ENCODE data around the gene RAET1G.
"Not testable (repeated sequence)": the region's sequence is repeated elsewhere in the genome, so short reads cannot be mapped to it uniquely, and the experiment has no call there.

The RAET1G gene

DNA sequence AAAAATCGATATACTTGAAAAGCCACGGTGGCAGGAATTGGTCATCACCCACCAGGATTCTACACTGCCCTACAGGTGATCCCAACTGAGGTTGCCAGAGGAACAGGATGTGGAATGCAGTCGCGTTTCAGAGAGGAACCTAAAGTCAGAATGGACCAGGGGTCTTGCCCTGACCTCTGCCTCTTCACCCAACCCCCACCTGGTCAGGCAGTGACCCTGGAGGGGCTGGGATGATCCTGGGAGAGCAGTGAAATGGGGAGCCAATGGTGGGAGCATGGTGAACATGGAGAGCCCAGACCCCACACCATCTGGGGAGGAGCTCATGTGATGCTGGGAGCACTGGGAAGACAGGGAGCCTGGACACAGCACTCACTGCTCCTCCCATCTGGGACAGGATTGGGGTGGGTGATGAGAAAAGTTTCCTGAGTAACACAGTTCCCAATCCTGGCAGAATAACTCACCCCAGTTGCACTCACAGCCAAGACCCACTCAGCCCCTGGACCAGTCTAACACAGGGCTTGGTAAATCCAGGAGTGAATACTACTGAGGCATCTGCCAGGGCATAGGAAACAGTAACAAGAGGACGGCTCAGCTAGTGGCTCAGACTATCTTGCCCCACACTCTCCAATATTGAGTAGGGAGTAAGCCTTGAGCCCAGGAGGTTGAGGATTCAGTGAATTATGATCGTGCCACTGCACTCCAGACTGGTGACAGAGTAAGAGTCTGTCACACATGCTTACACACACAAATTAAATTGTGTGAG, 17.2 kb upstream of the RAET1G start:
- Histone ChIP-seq H3K9me3 (ENCODE audit: insufficient read depth, low read length) (no peaks in the 10 kb centered on the region), H3K4me1 (ENCODE audit: insufficient read depth, insufficient read length) (no peaks in the 10 kb centered on the region), H3K4me3 (ENCODE audit: insufficient read length, low read depth) (no peak overlapping the region), H3K27me3 (ENCODE audit: insufficient read depth, insufficient read length) (peaks cover 88% of the 10 kb centered on the region), H3K36me3 (ENCODE audit: insufficient read depth, insufficient read length, low read length) (no peaks in the 10 kb centered on the region), H3K9ac (ENCODE audit: insufficient read length, low read depth) (no peak overlapping the region)
- TF ChIP-seq SUZ12 (IDR thresholded peaks at IDR 0.05; ENCODE audit: extremely low read depth, insufficient read depth, insufficient read length) (no peak), YY1 (IDR thresholded peaks at IDR 0.05; ENCODE audit: insufficient read depth, insufficient read length) (no peak), ZNF274 (IDR thresholded peaks at IDR 0.05; ENCODE audit: low read depth, low read length) (no peak)
- no peak for DNase-seq (ENCODE audit: low read depth, low spot score)

GRCh38 chr6:149939356-149939648, 16.4 kb upstream of the RAET1G start:
- no peaks in the 10 kb centered on the region for H3K4me1 ChIP-seq (ENCODE audit: insufficient read depth, insufficient read length)
- H3K27me3 ChIP-seq (ENCODE audit: insufficient read depth, insufficient read length), result peaks cover 96% of the 10 kb centered on the region
- no peak overlapping the region for H3K4me3 ChIP-seq (ENCODE audit: insufficient read length, low read depth)
- no peaks in the 10 kb centered on the region for H3K36me3 ChIP-seq (ENCODE audit: insufficient read depth, insufficient read length, low read length)
- TF ChIP-seq ZNF274 (IDR thresholded peaks at IDR 0.05; ENCODE audit: low read depth, low read length), result no peak
- no peak for TF ChIP-seq YY1 (IDR thresholded peaks at IDR 0.05; ENCODE audit: insufficient read depth, insufficient read length)
- TF ChIP-seq SUZ12 (IDR thresholded peaks at IDR 0.05; ENCODE audit: extremely low read depth, insufficient read depth, insufficient read length), result no peak
- no peak overlapping the region for H3K9ac ChIP-seq (ENCODE audit: insufficient read length, low read depth)
- no peaks in the 10 kb centered on the region for H3K9me3 ChIP-seq (ENCODE audit: insufficient read depth, low read length)
- DNase-seq (ENCODE audit: low read depth, low spot score), result no peak

GRCh38 chr6:149938571-149939355, 15.8 kb upstream of the RAET1G start:
- DNase-seq (ENCODE audit: low read depth, low spot score), result no peak
- no peak for TF ChIP-seq ZNF274 (IDR thresholded peaks at IDR 0.05; ENCODE audit: low read depth, low read length)
- peak; percentile 75 for TF ChIP-seq SUZ12 (IDR thresholded peaks at IDR 0.05; ENCODE audit: extremely low read depth, insufficient read depth, insufficient read length)
- H3K36me3 ChIP-seq (ENCODE audit: insufficient read depth, insufficient read length, low read length), result no peaks in the 10 kb centered on the region
- no peaks in the 10 kb centered on the region for H3K9me3 ChIP-seq (ENCODE audit: insufficient read depth, low read length)
- H3K27me3 ChIP-seq (ENCODE audit: insufficient read depth, insufficient read length), result peaks cover 96% of the 10 kb centered on the region
- H3K9ac ChIP-seq (ENCODE audit: insufficient read length, low read depth), result peak overlapping the region; percentile 61
- no peaks in the 10 kb centered on the region for H3K4me1 ChIP-seq (ENCODE audit: insufficient read depth, insufficient read length)
- H3K4me3 ChIP-seq (ENCODE audit: insufficient read length, low read depth), result peak overlapping the region; percentile 24

GRCh38 chr6:149938013-149938570, 15.2 kb upstream of the RAET1G start:
- H3K4me1 ChIP-seq (ENCODE audit: insufficient read depth, insufficient read length); DNase-seq (ENCODE audit: low read depth, low spot score); H3K36me3 ChIP-seq (ENCODE audit: insufficient read depth, insufficient read length, low read length); H3K9me3 ChIP-seq (ENCODE audit: insufficient read depth, low read length): not testable (repeated sequence)
- Histone ChIP-seq H3K9ac (ENCODE audit: insufficient read length, low read depth) (peak overlapping the region; percentile 61), H3K4me3 (ENCODE audit: insufficient read length, low read depth) (peak overlapping the region; percentile 24), H3K27me3 (ENCODE audit: insufficient read depth, insufficient read length) (peaks cover 96% of the 10 kb centered on the region)

GRCh38 chr6:149936743-149937142, 13.8 kb upstream of the RAET1G start:
- no peaks in the 10 kb centered on the region for H3K9me3 ChIP-seq (ENCODE audit: insufficient read depth, low read length)
- peaks cover 83% of the 10 kb centered on the region for H3K27me3 ChIP-seq (ENCODE audit: insufficient read depth, insufficient read length)
- H3K4me3 ChIP-seq (ENCODE audit: insufficient read length, low read depth), result no peak overlapping the region
- no peak for DNase-seq (ENCODE audit: low read depth, low spot score)
- H3K9ac ChIP-seq (ENCODE audit: insufficient read length, low read depth), result no peak overlapping the region
- TF ChIP-seq YY1 (IDR thresholded peaks at IDR 0.05; ENCODE audit: insufficient read depth, insufficient read length) (no peak), SUZ12 (IDR thresholded peaks at IDR 0.05; ENCODE audit: extremely low read depth, insufficient read depth, insufficient read length) (no peak), ZNF274 (IDR thresholded peaks at IDR 0.05; ENCODE audit: low read depth, low read length) (no peak)
- no peaks in the 10 kb centered on the region for H3K4me1 ChIP-seq (ENCODE audit: insufficient read depth, insufficient read length)
- H3K36me3 ChIP-seq (ENCODE audit: insufficient read depth, insufficient read length, low read length), result no peaks in the 10 kb centered on the region

DNA sequence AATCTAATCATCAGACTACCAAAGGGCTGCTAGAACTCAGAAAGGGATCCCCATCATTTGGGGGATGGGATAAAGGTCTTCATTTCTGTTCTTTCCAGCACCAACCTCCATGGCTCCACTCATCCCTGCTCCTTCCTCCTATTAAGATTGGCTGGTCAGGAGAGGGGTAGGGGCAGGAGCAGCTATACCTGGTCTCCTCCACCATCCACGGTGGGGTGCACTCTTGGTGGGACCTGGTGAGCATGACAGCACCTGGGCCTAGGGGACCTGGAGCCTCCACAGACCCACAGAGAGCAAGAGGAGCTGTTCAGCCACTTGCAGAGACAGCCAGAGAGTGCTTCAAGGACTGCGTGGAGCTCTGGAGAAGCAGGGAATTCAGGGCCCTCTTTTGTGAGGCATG, 12.7 kb upstream of the RAET1G start:
- DNase-seq (ENCODE audit: low read depth, low spot score), result no peak
- TF ChIP-seq YY1 (IDR thresholded peaks at IDR 0.05; ENCODE audit: insufficient read depth, insufficient read length) (no peak), ZNF274 (IDR thresholded peaks at IDR 0.05; ENCODE audit: low read depth, low read length) (no peak), SUZ12 (IDR thresholded peaks at IDR 0.05; ENCODE audit: extremely low read depth, insufficient read depth, insufficient read length) (no peak)
- peaks cover 72% of the 10 kb centered on the region for H3K27me3 ChIP-seq (ENCODE audit: insufficient read depth, insufficient read length)

DNA sequence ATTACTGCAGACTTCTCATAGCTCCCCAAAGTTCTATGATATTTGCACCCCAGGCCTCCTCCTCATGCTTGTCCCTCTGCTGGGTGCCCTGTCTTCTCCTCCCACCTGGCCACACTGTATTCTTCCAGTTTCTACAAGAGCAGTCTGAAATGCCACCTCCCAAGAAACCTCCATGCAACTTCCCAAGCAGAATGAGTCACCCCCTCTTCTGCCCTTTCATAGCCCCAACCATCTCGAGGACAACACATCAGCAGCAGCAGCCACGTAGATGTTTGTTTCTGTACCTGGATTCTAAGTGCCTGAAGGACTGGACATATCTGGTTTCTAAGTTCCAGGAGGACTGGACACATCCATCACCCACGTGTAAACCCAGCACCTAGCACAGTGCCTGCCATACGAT, 12.3 kb upstream of the RAET1G start:
- no peaks in the 10 kb centered on the region for H3K4me1 ChIP-seq (ENCODE audit: insufficient read depth, insufficient read length)
- DNase-seq (ENCODE audit: low read depth, low spot score), result no peak
- TF ChIP-seq YY1 (IDR thresholded peaks at IDR 0.05; ENCODE audit: insufficient read depth, insufficient read length) (no peak), SUZ12 (IDR thresholded peaks at IDR 0.05; ENCODE audit: extremely low read depth, insufficient read depth, insufficient read length) (no peak), ZNF274 (IDR thresholded peaks at IDR 0.05; ENCODE audit: low read depth, low read length) (no peak)
- no peak overlapping the region for H3K4me3 ChIP-seq (ENCODE audit: insufficient read length, low read depth)
- no peak overlapping the region for H3K9ac ChIP-seq (ENCODE audit: insufficient read length, low read depth)
- H3K9me3 ChIP-seq (ENCODE audit: insufficient read depth, low read length), result no peaks in the 10 kb centered on the region
- H3K36me3 ChIP-seq (ENCODE audit: insufficient read depth, insufficient read length, low read length), result no peaks in the 10 kb centered on the region
- peaks cover 68% of the 10 kb centered on the region for H3K27me3 ChIP-seq (ENCODE audit: insufficient read depth, insufficient read length)

More for the DNA sequence above, 12.7 kb upstream of the RAET1G start:
- Histone ChIP-seq H3K9ac (ENCODE audit: insufficient read length, low read depth) (no peak overlapping the region), H3K9me3 (ENCODE audit: insufficient read depth, low read length) (no peaks in the 10 kb centered on the region), H3K36me3 (ENCODE audit: insufficient read depth, insufficient read length, low read length) (no peaks in the 10 kb centered on the region), H3K4me1 (ENCODE audit: insufficient read depth, insufficient read length) (no peaks in the 10 kb centered on the region), H3K4me3 (ENCODE audit: insufficient read length, low read depth) (no peak overlapping the region)
